Suppressor macrophage treated with lipopolysaccharide for 1 hour (primary cell): Measurements from ENCODE around the gene DHX57.

Source experiments
- DNase-seq, 3 donors: peaks; one replicate each; pipeline ENCODE4 v3.0.0-alpha.2; 2020 to 2022

Gene DHX57

DNA sequence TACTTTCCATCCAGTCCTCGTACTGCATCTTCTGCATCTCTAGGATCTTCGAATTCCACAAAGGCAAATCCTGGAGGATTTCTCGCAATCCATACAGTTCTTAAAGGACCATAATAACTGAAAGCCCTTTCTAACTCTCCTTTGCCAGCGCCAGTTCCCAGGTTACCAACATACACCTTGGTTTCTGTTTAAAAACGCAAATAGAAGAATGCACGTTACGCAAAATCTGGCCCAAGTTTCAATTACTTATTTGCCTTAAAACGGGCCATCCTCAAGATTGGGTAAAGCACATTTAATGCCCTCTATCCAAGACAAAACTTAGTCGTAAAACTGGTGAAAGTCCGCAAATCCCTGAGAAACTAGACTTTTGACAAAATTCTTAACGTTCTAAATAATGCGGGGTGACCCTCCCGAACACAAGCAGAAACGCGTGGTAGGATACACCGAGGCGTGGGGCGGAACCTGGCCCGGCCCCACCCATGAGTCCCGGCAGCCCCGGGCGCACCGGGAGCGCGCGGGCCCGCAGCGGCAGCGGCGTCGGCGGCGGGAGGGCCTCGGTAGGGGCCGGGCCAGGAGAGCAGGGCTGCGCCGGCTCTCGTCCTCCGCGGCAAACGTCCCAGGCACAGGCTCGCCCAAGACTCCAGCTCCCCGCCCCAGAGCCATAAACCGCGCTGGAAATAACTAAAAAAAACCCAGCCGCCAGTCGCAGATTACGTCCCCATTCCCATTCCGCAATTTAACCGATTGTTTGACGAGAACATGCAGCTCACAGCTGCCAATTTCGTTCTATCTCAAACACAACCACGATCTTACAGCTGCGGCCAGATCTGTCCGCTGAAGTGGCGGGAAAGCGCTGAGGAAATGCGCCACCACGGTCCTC, 125.5 kb downstream of the DHX57 start:
- peak; percentile 53 to 78 (median 64) for DNase-seq

DNA sequence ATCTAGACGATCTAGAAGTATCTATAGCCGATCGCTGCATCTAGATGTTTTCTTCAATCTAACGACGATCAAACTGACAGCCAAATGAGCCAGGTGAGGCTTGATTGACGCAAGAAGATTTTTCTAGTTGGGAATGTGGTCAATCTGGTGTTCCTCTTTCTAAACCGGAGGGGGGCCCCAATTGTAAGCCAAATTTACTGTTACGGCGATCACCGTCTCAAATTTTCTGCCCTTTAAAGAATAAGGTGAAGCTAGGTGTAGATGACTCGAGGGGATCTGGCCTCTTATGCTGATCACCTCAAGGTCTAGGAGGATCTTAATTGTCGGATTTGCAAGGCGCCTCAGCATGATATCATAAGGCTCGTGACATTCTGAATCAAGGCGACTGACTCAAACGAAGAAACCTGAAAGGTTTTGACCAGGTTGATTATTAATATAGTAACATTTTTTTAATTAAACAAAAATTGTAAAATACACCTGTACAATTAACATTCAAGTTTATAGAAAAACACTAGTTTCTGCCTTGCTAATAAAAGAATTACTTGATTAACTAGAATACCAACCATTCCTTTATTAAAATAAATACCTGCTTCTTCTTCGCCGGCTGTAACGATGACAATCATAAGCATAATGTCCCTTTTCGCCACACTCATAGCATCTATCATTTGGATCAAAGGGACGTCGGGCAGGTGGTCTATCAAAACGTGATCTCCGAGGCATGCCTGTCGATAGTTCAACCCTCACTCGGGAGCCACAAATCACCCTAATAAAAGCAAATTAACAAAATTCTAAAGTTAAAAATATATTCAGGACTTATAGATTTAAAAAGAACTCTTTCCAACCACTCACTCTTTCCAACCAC, 126.6 kb downstream of the DHX57 start:
- DNase-seq, result peak in 1 of 3 donors; percentile 40

DNA sequence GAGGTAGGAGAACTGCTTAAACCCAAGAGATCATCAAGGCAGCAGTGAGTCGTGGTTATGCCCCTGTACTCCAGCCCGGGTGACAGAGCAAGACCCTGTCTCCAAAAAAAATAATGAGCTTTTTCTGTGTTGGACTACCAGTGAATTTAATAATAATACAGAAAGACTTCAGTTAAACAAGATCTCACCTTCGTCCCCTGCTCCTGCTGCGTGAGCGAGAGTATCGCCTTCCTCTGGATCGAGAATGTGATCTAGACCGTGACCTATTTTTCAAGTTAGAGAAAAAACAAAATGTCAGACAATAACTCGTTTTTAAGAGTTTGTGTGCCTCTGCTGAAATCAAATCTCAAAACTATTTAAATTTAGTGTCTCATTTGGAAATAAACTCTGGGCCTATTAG, 127.3 kb downstream of the DHX57 start:
- DNase-seq, result no peak

DNA sequence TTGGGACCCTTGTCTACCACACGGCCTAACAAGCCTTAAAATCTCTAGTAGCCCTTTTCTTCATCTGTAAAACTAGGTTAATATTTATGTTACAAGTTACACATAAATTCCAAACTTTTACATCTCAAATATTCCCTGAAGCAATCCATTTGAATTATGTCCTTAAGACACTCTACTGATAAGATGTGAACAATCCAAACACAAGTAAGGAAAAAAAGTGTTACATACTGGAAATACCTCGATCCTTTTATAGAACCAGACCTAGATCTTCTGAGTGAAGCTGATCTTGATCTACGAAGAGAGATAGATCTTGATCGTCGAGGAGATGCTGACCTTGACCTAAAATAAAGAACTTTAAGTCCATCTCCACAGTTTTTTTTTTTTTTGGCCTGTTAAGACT, 127.9 kb downstream of the DHX57 start:
- DNase-seq, result no peak
